HG03064 (cell line): ENCODE measurements around the gene SLC41A3.
"Not testable (repeated sequence)": the region's sequence is repeated elsewhere in the genome, so short reads cannot be mapped to it uniquely, and the experiment has no call there.

Experiments
- ATAC-seq: cut with Tn5 transposase; IDR thresholded peaks from one replicate; pipeline ENCODE4 v1.9.1; 2021; ENCODE audit warnings: low read depth; ENCODE audit not compliant: unreplicated experiment

The SLC41A3 gene

DNA sequence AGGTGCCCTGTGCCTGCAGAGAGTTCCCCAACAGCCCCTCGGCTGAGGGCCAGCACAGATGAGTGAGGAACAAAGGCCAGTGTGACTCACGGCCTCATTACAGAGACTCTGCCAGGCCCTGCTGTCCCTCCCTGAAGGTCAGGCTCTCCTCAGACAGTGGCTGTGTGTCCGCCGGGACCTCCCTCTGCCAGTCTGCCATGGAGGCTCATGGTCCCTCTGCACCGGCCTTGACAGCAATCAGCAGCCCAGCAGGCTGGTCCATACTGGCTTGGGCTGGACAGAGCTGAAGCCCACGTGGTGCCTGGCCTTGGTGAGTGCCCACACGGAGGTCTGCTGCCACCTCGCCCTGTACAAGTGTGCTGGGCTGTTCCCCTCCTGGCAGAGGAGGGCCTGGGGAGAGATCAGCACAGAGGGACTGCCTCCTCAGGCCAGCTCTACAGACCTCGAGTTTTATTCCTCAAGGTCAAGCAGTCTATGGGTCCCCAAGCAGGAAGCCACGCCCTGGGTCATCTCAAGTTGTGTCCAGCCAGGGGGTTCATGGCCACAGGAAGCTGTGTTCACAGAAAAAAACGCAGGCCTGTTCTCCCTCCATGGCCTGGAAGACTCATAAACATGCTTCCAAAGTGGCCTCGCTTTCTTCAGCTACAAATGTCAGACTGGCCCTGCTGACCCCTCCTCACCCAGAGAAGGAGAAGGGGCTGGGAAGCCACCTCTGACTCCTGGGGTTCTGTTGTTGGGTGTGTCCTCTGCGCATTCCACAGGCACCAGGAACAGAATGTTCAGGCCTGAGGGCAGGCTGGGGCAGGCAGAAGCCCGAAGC lies 27.0 kb downstream of the SLC41A3 start:
- ATAC-seq: no peak

GRCh38 chr3:126056088-126056487 lies 27.8 kb downstream of the SLC41A3 start:
- no peak for ATAC-seq

DNA sequence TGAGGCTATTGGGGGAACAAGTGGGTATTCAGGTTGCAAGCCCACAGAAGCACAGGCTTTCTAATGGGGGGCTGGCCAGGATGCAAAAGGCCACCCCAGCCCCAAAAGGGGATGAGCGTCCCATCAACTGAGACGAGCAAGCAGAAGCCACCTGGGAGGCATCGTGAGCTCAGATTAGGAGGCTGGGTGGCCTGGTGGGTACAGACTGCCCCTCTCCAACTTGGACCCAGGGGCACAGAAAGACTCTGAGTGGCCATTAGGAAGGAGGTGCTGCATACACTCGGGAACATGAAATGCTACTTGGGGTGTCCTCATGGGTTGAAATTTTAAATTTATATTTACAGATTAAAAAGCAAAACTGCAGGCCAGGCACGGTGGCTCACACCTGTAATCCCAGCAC lies 29.1 kb downstream of the SLC41A3 start:
- ATAC-seq: no peak

GRCh38 chr3:126053949-126054569 lies 29.9 kb downstream of the SLC41A3 start:
- no peak for ATAC-seq

DNA sequence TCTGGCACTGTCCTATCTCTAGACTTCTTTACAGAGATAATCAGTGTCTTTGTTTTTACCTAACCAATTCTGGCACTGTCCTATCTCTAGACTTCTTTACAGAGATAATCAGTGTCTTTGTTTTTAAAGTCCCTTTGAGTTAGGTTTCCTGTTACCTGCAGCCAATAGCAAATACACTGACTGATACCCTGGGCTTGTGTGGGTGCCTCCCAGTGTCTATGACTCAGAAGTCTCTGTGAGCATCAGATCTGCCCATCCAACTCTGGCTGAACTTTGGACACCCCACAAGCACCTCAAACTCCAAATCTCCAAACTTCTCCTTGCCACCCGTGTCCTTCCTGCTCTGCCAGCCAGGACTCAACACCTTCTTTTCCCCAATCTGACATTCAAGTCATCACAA lies 30.4 kb downstream of the SLC41A3 start:
- ATAC-seq: no peak

- ATAC-seq: no peak
These were observed 31.5 kb downstream of the SLC41A3 start for GRCh38 chr3:126052196-126053058.

DNA sequence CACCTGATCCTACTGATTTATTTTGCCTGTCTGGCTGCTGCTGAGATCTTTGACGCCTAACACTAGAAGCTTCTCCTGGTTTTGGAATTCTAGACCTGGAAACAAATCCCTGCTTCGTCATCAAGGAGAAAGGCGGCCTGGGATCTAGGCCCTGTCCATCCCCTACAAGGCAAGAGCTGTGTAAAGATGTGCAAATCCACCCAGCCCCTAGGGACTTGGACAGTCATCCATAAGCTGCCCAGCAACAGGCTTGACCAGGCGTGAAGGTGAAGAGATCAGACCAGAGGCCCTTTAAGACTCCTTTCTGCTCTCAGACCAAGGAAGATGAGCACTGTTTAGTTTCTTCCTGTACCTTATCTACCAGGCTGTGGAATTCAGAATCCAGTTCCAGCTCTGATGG lies 32.2 kb downstream of the SLC41A3 start:
- no peak for ATAC-seq

DNA sequence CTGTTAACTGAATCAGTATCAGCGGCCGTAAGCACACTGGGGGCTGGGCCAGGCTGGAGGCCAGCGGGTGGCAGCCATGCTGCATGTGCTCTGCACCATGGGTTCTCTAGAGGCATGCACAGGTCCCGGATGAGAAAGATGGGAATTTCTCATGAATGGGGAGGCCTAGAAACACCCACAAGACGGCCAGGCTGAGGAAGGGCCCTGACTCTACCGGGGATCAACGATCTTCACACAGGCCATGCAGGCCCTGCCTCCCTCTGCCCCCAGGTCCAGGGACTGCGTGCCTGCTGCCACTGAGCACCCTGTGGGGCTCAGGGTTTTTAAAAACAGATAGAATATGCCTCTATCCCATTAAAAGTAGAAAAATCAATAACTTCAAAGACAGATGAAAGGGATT lies 32.7 kb downstream of the SLC41A3 start:
- no peak for ATAC-seq

DNA sequence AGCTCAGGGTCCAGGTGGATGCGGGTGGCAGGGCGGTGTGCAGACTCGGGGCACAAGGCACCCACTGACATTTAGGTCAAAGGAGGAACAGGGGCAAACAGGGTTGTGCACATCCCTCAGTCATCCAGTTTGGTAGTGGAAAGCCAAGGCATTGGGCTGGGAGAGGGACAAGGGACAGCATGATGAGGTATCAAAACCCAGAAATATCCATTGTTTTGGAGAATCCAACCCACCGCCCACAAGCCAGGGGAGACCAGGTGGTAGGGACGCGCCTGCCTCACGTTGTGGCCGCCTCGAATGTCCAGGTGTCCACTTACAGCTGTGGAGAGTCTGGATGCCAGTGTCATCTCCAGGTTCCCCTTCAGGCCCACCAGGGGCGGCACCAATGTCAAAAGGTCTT lies 33.3 kb downstream of the SLC41A3 start:
- ATAC-seq: no peak

DNA sequence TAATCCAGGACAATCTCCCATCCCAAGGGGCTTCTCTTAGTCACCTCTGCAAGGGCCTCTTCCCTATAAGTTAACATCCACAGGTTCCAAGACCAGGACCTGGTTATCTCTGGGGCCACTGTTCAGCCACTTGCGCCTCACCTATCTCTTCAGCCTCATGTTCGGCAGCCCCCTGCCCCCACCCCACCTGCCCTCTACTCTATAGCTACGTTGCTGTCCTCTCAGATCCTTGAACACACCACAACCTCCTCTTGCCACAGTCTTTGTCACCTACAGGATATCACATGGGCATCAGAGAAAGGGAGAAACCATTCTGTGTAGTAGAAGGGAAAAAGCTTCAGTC lies 33.9 kb downstream of the SLC41A3 start:
- ATAC-seq: no peak

DNA sequence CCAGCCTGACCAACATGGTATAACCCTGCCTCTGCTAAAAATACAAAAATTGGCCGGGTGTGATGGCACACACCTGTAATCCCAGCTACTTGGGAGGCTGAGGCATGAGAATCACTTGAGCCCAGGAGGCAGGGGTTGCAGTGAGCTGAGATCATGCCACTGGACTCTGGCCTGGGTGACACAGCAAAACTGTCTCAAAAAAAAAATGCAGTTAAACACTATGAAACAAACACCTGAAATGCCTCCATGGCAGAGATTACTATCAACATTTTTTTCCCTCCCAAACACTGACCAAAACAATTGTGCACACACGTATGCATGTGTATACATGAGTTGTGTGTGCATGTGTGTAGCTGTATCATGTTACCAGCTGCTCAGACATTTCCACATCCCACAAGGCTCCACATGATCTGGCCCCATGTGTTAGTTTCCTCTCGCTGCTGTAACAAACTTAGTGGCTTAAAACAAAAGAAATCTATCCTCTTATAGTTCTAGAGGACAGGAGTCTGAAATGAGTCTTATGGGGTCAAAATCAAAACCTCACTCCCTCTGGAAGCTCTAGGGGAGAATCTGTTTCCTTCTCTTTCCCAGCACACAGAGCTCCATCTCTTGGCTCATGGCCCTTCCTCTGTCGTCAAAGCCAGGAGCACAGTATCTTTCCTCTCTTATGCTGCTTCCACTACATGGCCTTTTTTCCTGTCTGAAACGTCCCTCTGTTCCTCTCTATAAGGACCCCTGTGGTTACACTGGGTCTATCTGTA lies 34.5 kb downstream of the SLC41A3 start:
- no peak for ATAC-seq

DNA sequence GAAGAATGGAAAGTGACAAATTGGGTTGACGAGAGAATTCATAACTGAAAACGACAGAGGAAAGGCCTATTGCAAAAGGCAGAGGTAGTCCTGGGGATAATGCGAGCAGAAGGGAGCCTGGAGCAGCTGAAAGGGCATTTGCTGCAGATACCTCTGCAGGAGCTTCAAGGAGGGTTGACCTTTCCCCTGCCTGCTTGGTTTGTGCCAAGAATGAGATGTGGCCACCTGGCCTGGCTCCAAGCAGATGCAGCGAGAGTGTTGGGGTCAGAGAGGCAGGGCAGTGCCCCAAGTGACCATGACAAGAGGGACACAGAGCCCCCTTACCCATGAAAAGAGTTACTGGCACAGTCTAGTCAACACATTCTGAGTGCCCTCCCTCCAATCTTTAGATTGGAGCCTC lies 43.5 kb downstream of the SLC41A3 start:
- no peak for ATAC-seq

GRCh38 chr3:126039870-126040269 lies 44.1 kb downstream of the SLC41A3 start:
- ATAC-seq: no peak

DNA sequence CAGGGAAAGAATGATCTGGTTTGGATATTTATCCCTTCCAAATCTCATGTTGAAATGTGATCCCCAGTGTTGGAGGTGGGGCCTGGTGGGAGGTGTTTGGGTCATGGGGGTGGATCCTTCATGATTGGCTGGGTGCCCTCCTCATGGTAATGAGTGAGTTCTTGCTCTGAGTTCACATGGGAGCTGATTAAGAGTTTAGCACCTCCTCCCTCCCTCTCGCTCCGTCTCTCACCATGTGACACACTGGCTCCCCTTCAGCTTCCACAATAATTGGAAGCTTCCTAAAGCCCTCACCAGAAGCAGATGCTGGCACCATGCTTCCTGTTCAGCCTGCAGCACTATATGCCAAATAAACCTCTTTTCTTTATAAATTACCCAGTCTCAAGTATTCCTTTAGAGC lies 45.1 kb downstream of the SLC41A3 start:
- not testable (repeated sequence) for ATAC-seq

DNA sequence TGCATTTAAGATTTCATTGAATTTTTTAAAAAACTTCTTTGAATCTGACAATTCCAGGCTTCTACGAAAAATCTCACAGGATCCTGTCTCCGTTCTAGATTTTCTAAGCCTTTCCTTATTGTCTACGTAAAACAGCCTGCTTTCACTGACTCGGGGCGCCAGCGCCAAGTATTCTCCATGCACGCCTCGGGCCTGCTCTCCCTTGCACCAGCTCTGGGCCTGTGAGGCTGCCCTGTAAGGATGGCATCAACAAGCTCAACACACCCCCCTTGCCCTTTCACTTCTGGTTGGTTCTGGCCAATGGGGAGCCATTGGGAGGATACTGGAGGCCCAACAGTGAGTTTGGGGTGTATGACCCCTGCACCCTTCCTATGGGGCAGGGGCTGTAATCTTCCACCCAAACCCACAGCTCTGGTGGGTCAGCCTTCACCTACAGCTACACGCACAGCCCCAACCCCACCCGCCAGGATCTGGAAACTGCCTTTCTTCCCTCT lies 47.8 kb downstream of the SLC41A3 start:
- ATAC-seq: no peak

GRCh38 chr3:126035362-126036050 lies 48.4 kb downstream of the SLC41A3 start:
- ATAC-seq: no peak

DNA sequence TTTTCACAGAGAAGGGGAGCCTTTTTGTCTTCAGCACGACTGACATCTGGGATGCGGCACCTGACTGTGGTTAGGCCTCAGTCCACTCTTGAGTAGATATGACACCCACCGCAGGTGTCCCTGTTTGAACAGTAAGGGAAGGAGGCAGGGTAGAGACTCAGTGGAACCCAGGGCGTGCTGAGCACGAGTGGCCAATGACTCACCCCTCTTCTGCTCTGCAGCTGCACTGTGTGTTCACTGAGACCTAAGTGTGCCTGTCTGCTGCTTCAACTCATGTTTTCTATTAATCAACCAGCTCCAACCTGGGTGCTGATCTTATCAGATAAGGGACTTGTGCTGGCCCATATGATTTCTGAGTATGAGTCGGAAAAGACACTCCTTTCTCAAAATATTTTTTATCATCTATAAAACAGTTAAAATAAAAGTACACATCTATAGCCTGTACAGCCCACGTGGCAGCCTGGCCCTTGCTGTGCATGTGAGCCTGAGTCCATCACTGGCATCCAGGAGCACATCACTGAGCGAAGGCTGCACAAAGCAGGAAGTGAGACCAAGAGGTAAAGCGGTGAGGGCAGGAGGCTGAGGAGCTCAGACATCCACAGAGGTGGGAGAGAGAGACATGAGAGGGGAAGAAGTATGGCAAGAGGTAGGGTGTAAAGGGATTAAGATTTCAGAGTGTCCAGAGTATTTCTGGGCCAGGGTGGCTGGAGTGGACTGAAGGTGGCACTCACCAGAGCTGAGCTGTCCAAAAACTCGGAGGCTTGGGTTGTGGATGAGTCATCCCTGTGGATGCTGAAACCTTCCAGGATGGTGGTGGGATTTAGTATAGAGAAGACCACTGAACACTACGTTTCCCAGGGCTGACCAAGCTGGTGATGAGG lies 49.2 kb downstream of the SLC41A3 start:
- no peak for ATAC-seq

DNA sequence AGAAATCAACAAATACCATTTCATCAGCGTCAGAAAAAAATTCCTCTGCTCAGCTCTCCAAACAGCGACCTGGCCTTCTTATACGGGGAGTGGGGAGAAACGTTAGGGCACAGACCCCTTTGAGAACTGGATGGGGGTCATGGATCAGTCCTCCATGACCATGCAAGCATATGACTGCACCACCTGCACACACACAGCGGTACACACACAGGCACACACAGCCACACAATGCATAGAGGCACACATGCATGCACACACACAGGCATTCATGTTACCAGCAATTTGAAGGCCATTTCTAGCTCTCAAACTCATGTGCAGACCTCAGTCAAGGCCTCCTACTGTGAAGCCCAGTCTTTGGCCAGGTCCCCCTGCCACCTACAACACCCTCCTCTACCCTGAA lies 50.2 kb downstream of the SLC41A3 start:
- no peak for ATAC-seq
